KBM-7 (cell line): ENCODE measurements around the gene CPNE5.
A peak's percentile ranks its signal among the peaks of the same experiment; 100 is the strongest.

Experiments
- DNase-seq: peaks from one replicate; pipeline ENCODE4 v3.0.0-alpha.2; 2015
- in situ Hi-C: fragments of 300-500 bp; cut with MboI; formaldehyde crosslinking; loops from 2 replicates; pipeline ENCODE4 v1.14.3; 2020; ENCODE audit warnings: low sequenced_read_pairs, low pct_unique_long_range_greater_than_20kb, mixed read lengths

Gene CPNE5

DNA sequence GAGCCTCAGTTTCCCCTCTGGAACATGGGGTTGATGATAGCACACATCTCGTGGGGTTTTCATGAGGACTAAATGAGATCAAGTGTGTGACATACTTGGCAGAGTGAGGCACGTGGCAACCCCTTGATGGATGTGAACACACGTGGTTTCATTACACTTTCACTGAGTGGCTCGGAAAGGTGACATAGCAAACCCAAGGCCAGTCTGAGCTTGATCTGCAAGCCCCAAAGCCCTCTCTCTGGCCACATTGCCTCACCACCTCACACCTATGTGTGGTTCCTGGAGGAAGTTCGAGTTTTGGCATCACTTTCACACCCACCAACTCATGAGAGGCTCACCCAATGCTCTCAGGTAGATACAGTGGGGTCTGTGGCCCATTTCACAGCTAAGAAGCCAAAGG, 60.0 kb downstream of the CPNE5 start:
- DNase-seq: no peak
- in situ Hi-C loops: loop anchor here (10.0 kb wide), 2 partner anchors 66 to 226 kb away; partner anchors contain the start of gene FGD2

- in situ Hi-C loops: loop anchor here (10.0 kb wide), 2 partner anchors 67 to 227 kb away; partner anchors contain the start of gene FGD2
- DNase-seq: peak; percentile 73
Observed at GRCh38 chr6:36777801-36778200, 61.4 kb downstream of the CPNE5 start.

DNA sequence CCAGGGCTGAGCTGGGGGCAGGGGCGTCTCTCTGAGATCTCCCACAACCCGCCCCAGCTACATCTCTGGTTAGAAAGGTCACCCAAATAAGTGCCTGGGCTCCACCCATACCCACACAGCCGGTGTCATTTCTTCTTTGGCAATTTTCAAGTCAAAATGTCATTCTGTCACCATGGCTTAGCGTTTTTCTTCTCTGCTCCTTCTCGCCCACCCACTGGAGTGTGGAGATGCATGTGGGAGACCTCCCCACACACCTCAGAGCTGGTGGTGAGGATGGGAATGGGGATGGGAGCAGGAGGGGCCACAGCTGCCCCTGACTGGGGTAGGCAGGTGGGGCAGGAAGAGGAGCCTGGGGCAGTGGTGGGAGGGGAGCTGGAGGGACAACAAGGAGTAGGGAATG, 63.1 kb downstream of the CPNE5 start:
- DNase-seq: no peak
- in situ Hi-C loops: loop anchor here (10.0 kb wide), 2 partner anchors 69 to 229 kb away; partner anchors contain the start of gene FGD2

DNA sequence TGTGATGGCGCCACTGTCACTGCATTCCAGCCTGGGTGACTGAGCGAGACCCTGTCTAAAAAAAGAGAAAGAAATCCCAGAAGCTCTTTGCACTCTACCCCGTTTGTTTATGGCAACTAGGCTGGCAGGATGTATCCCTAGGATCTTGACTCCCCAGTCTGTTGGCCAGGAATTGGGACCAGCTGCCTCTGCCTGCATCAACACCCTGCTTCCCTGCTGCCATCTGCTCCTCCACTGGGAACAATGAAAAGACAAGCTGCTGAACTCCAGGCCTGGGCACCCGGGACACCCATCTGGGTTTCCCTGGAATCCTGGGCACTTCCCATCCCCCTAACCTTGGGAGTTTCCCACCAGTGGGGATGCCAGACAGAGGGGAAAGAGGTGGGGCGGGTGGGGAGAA, 64.9 kb downstream of the CPNE5 start:
- in situ Hi-C loops: loop anchor here (10.0 to 25.0 kb wide), 3 partner anchors 70 to 438 kb away; partner anchors contain the start of gene FGD2
- no peak for DNase-seq

- DNase-seq: no peak
- in situ Hi-C loops: loop anchor here (10.0 to 25.0 kb wide), 3 partner anchors 72 to 440 kb away; partner anchors contain the start of gene FGD2
Observed at GRCh38 chr6:36772397-36772796, 66.8 kb downstream of the CPNE5 start.

DNA sequence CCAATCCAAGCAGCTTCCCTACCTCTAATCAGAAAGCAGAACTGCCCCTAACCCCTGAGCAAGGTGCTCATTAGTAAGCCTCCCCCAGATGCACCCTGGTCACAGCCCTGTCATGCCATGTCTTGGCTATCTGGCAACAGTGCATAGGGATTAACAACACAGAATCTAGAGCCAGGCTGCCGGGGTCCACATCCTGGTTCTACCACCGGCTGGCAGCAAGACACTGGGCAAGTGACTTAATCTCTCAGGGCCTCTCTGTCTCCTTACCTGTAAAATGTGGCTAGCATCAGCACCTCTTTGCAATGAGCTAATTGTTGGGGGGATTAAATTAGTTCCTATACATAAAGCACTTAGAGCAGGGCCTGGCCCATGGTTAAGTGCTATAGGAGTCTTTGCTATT, 68.1 kb downstream of the CPNE5 start:
- in situ Hi-C loops: loop anchor here (10.0 to 25.0 kb wide), 3 partner anchors 74 to 441 kb away; partner anchors contain the start of gene FGD2
- DNase-seq: peak; percentile 18

- DNase-seq: peak; percentile 60
- in situ Hi-C loops: loop anchor here (10.0 to 25.0 kb wide), 3 partner anchors 75 to 442 kb away; partner anchors contain the start of gene FGD2
Observed at GRCh38 chr6:36769676-36770499, 69.4 kb downstream of the CPNE5 start.

GRCh38 chr6:36769183-36769675, 70.0 kb downstream of the CPNE5 start:
- no peak for DNase-seq
- in situ Hi-C loops: loop anchor here (25.0 kb wide), 1 partner anchor 443 kb away; no protein-coding TSS in a partner anchor

GRCh38 chr6:36766399-36766945, 72.8 kb downstream of the CPNE5 start:
- in situ Hi-C loops: loop anchor here (25.0 kb wide), 1 partner anchor 446 kb away; no protein-coding TSS in a partner anchor
- no peak for DNase-seq

DNA sequence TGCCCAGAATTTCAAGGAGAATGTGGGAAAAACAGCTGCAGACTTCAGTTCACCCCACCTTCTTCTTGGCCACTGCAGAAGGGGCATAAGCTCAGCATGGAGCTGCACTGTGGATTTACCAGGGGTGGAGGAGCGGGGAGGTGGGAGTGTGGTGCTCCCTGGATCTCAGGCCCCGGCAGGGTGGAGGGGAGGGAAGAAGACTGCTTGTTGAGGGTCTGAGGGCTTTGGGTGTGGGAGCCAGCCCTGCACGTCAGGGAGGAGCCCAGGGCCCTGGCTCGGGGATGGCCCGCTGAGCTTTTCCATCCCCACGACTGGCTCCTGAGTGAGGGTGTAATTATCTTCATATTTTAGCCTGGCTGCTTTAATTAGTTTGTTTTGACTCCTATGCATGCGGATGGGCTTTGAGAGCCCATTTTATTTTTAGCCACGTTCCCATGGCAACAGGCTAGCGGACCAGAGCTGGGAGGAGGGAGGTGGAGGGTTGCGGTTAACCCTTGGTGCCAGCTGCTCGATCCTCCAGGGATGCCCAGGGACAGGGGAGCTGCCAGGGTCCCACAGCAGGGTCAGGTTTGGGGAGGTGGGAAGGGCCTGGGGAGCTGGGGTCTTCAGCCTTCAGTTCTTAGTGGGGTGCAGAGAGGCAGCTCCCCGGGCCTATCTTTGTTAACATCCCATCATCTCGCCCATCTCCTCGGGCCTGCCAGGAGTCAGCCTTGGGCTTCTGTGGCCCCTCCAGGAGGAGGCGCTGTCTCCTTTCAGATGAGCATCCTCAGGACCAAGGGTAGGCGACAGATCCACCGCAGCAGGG, 73.4 kb downstream of the CPNE5 start:
- in situ Hi-C loops: loop anchor here (25.0 kb wide), 1 partner anchor 447 kb away; no protein-coding TSS in a partner anchor
- peak; percentile 79 for DNase-seq

DNA sequence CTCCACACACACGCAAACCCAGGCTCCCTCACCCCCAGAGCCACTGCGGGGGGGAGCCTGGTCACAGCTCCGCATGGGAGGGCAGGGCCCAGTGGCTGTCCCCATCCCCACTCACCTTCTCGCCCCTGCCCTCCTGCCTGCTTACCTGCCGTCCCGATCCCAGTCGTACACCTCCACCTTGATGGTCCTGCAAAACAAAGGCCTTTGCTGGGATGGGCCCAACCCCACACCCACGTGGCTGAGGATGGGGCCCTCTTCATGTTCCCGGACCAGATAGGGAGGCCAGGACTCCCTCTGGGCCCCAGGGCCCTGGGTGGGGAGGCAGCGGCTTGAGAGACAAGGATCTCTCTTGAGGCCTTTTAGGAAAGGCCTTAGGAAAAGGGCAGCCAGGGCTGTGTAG, 74.1 kb downstream of the CPNE5 start:
- no peak for DNase-seq
- in situ Hi-C loops: loop anchor here (25.0 kb wide), 1 partner anchor 447 kb away; no protein-coding TSS in a partner anchor

GRCh38 chr6:36762123-36762522, 77.1 kb downstream of the CPNE5 start:
- in situ Hi-C loops: loop anchor here (25.0 kb wide), 1 partner anchor 450 kb away; no protein-coding TSS in a partner anchor
- no peak for DNase-seq

DNA sequence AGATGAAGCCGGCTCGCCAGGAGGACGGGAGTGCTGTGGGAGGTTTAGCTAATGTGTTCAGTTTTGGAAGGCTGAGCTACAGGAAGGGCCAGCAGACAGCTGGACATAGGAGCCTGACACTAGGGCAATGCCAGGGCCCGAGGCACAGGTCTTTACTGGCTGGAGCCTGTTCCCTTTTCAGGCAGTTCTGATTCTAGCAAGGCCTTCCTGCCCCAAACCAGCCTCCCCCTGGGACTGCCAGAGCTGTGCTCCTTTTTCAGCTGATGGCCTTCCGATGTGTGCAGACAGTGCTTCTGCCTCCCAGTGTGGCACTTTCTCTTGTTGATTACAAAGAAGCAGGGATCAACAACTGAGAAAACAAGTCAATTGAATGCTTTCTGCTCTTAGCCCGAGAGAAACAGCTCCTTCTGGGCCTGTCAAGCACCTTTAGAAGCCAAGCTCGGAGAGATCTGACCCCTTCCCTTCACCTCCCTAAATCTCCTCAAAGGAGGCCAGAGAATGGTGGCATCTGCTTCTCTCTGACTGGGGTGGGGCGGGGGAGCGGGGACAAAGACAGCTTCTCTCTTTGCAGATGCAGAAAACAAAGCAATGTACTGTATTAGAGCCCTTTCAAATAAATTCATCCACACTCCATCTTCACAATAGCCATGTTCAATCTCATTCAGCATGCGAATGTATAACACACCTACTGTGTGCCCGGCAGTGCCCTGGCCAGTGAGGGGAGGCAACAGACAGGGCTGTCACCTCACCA, 78.4 kb downstream of the CPNE5 start:
- in situ Hi-C loops: loop anchor here (25.0 kb wide), 1 partner anchor 451 kb away; no protein-coding TSS in a partner anchor

GRCh38 chr6:36759148-36759759, 80.0 kb downstream of the CPNE5 start:
- in situ Hi-C loops: loop anchor here (25.0 kb wide), 1 partner anchor 453 kb away; no protein-coding TSS in a partner anchor
- DNase-seq: peak; percentile 81

More for the DNA sequence above, 78.4 kb downstream of the CPNE5 start:
- no peak for DNase-seq

- in situ Hi-C loops: loop anchor here (25.0 kb wide), 1 partner anchor 454 kb away; no protein-coding TSS in a partner anchor
- DNase-seq: no peak
Observed at GRCh38 chr6:36758516-36759147, 80.6 kb downstream of the CPNE5 start.

DNA sequence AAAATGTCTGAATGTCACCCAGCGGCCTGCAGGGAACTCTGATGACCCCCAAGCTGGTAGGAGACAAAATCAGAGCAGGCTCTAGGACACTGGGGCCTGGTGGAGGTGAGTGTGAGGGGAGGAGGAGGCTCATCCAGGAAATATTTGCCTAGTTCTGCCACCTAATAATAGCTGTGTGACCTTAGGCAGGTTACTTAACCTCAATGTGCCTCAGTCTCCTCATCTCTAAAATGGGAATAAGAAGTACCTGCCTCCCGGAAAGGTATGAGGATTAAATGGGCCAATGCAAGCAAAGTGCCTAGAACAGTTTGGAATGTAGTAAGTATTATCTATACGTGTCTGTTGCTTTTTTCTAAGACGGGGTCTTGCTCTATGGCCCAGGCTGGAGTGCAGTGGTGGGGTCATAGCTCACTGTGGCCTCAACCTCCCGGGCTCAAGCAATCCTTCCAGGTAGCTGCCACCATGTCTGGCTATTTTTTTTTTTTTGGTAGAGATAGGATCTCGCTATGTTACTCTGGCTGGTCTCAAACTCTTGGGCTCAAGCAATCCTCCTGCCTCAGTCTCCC, 81.2 kb downstream of the CPNE5 start:
- in situ Hi-C loops: loop anchor here (25.0 kb wide), 1 partner anchor 454 kb away; no protein-coding TSS in a partner anchor
- no peak for DNase-seq

GRCh38 chr6:36757206-36757605, 82.0 kb downstream of the CPNE5 start:
- in situ Hi-C loops: loop anchor here (25.0 kb wide), 1 partner anchor 455 kb away; no protein-coding TSS in a partner anchor
- DNase-seq: peak; percentile 19
